ENCODE measurements around the gene EXOC6B. TPM values are rescaled to one million over a fixed set of nuclear protein-coding genes. Genes with fewer than 3 reads are reported as not detected.

Gene EXOC6B
- total and polyA plus RNA-seq, 8 donors: 22.1 to 30.8 (median 25.9) TPM

DNA sequence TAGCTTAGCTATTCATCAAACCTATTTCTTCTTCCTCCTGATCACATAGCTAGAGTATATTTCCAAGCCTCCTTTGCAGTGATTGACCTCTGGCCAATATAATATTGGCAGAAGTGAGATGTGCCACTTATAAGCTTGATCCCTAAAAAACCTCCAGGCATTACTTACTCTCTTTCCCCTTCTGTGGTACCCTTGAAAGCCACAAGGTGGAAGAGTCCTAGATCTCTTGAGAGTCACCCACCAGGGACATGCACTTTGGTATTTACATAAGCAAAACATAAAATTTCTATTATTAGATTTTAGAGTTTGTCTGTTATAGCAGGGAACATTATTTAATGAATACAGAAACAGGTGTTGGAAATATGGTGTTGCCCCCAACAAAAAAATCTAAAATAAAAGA, 112.0 kb downstream of the EXOC6B start:
- intact Hi-C loops (cut with DNase I): no loop called here
- Histone ChIP-seq H3K4me3 (no peak overlapping the region), H3K36me3 (no peaks in the 10 kb centered on the region), H3K27me3 (no peaks in the 10 kb centered on the region), H3K27ac (no peak overlapping the region), H3K4me1 (no peaks in the 10 kb centered on the region), H3K9me3 (no peaks in the 10 kb centered on the region)
- DNase-seq: no peak
- TF ChIP-seq, protein P1, sequence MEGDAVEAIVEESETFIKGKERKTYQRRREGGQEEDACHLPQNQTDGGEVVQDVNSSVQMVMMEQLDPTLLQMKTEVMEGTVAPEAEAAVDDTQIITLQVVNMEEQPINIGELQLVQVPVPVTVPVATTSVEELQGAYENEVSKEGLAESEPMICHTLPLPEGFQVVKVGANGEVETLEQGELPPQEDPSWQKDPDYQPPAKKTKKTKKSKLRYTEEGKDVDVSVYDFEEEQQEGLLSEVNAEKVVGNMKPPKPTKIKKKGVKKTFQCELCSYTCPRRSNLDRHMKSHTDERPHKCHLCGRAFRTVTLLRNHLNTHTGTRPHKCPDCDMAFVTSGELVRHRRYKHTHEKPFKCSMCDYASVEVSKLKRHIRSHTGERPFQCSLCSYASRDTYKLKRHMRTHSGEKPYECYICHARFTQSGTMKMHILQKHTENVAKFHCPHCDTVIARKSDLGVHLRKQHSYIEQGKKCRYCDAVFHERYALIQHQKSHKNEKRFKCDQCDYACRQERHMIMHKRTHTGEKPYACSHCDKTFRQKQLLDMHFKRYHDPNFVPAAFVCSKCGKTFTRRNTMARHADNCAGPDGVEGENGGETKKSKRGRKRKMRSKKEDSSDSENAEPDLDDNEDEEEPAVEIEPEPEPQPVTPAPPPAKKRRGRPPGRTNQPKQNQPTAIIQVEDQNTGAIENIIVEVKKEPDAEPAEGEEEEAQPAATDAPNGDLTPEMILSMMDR (IDR thresholded peaks at IDR 0.05): no peak
- ATAC-seq: no peak

DNA sequence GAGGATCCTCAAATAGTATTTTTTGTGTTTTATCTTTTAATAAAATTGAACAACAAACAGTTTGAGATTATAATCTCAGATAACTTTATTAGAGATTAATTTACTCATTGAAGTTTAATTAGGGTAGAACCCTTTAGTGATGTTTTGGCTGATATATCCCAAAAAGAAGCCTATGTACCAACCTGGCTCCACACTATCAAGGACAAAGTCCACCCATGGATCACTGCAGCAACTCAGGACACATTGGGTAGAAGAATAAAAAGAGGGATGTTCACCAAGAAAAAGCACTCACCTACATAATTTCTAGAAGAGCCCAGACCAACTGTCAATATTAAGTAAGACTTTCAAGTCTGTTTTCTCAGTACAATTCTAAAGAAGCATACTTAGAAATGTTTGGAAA, 112.9 kb downstream of the EXOC6B start:
- no peak for ATAC-seq
- TF ChIP-seq, protein P1 (IDR thresholded peaks at IDR 0.05): no peak

DNA sequence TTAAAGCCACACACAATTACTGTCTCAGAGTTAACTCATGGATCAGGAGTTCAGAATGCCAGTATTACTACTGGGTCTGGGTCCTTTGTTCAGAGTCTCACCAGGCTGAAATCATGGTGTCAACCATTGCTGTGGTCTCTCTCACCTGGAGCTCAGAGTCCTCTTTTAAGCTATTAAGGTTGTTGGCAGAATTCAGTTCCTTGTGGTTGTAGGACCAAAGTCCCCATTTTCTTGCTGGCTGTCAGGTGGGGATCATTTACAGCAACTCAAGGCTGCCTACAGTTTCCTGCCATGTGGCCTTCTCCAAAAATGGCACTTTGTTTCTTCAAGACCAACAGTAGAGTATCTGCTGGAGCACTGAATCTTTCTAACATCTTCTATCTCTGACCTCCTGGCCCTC, 113.5 kb downstream of the EXOC6B start:
- no peaks in the 10 kb centered on the region for H3K4me1 ChIP-seq
- intact Hi-C loops (cut with DNase I): no loop called here
- no peaks in the 10 kb centered on the region for H3K36me3 ChIP-seq
- H3K27me3 ChIP-seq: no peaks in the 10 kb centered on the region
- no peaks in the 10 kb centered on the region for H3K9me3 ChIP-seq
- DNase-seq (no peak), ATAC-seq (no peak)
- TF ChIP-seq, protein P1 (IDR thresholded peaks at IDR 0.05): no peak
- no peak overlapping the region for H3K4me3 ChIP-seq
- H3K27ac ChIP-seq: no peak overlapping the region

More for the DNA sequence above, 112.9 kb downstream of the EXOC6B start:
- H3K9me3 ChIP-seq: no peaks in the 10 kb centered on the region
- H3K27me3 ChIP-seq: no peaks in the 10 kb centered on the region
- H3K27ac ChIP-seq: no peak overlapping the region
- H3K36me3 ChIP-seq: no peaks in the 10 kb centered on the region
- DNase-seq: no peak
- H3K4me1 ChIP-seq: no peaks in the 10 kb centered on the region
- intact Hi-C loops (cut with DNase I): no loop called here
- no peak overlapping the region for H3K4me3 ChIP-seq

DNA sequence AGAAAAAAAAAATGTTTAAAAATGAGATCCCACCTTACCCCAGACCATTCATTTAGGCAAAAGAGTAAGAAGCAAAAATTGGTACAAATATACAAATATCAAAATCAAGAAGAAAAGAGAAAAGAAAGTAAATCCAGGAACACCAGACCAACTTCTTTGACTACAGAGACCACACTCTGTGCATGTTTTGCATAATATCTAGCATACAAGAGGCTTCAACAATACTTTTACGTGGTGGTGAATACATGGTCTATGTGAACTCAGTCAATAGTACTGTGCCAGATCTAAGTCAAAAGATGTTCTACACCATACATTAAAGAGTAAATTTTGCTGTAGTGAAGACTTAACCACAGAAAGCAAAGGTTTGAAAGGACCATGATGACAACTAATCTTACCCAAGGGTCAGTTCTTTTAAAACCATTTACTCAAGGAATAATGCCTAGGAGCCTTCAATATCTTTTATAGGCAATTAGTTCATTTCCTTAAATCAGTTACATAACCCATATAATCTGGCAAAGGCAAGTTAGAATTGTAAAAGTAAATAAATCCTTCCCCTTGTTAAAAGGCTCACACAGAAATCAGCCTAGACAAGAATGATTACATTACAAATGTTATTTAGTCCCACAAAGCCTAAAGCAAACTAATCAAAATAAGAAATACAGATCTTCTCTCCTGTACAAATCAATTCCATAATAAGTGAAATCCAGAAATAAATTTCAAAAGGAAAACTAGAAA, 115.2 kb downstream of the EXOC6B start:
- H3K36me3 ChIP-seq: no peaks in the 10 kb centered on the region
- DNase-seq: no peak
- ATAC-seq: no peak
- no peak overlapping the region for H3K27ac ChIP-seq
- no peaks in the 10 kb centered on the region for H3K27me3 ChIP-seq
- H3K9me3 ChIP-seq: no peaks in the 10 kb centered on the region
- no peak overlapping the region for H3K4me3 ChIP-seq
- TF ChIP-seq, protein P1 (IDR thresholded peaks at IDR 0.05): no peak
- no peaks in the 10 kb centered on the region for H3K4me1 ChIP-seq
- intact Hi-C loops (cut with DNase I): no loop called here

DNA sequence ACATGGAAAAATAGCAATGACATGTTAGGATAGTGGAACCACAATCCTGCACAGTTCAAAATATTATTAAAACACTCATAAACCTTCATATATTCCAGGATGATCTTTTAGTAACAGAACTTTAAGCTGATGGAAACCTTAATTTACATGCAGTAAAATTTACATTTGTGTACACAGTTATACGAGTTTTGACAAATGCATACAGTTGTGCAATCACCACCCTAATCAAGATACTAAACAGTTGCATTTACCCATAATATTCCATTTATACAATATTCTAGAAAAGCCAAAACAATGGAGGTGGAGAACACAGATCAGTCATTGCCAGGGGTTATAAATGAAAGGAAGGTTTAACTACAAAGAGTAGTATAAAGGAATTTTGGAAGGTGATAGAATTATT, 117.6 kb downstream of the EXOC6B start:
- intact Hi-C loops (cut with DNase I): no loop called here
- TF ChIP-seq, protein P1 (IDR thresholded peaks at IDR 0.05): no peak

More for the DNA sequence above, 117.6 kb downstream of the EXOC6B start:
- no peak for ATAC-seq
- no peaks in the 10 kb centered on the region for H3K9me3 ChIP-seq
- H3K27me3 ChIP-seq: no peaks in the 10 kb centered on the region
- no peak overlapping the region for H3K27ac ChIP-seq
- H3K4me1 ChIP-seq: no peaks in the 10 kb centered on the region
- no peaks in the 10 kb centered on the region for H3K36me3 ChIP-seq
- DNase-seq: no peak
- no peak overlapping the region for H3K4me3 ChIP-seq
